Measurements from ENCODE around the gene YAP1.
A peak's percentile ranks its signal among the peaks of the same experiment; 100 is the strongest.

The YAP1 gene

GRCh38 chr11:102112509-102112821 is 2.2 kb downstream of the YAP1 start:
- peak overlapping the region; percentile 85 for H3K27ac ChIP-seq (ENCODE audit: extremely low read depth, low read depth, low read length)
- no peaks in the 10 kb centered on the region for H3K9me3 ChIP-seq (ENCODE audit: control insufficient read depth, insufficient read depth, low read depth, low read length)
- TF ChIP-seq ZNF623 (tag by site-specific recombination; IDR thresholded peaks at IDR 0.05): no peak
- no peak for TF ChIP-seq ZNF707 (tag by site-specific recombination; IDR thresholded peaks at IDR 0.05)
- TF ChIP-seq PRDM6 (tag by site-specific recombination; IDR thresholded peaks at IDR 0.05): peak; percentile 82
- CTCF ChIA-PET: no interaction called here
- peaks cover 15% of the 10 kb centered on the region for H3K4me1 ChIP-seq (ENCODE audit: control insufficient read depth, insufficient read depth, low read length)
- H3K4me3 ChIP-seq (ENCODE audit: low read depth, low read length): peak overlapping the region; percentile 97
- POLR2A ChIA-PET: no interaction called here
- H3K36me3 ChIP-seq (ENCODE audit: control insufficient read depth in 2 of 2, insufficient read depth in 1 of 2, low read length in 2 of 2): no peaks in the 10 kb centered on the region

GRCh38 chr11:102114032-102114431 is 3.8 kb downstream of the YAP1 start:
- Histone ChIP-seq H3K9me3 (ENCODE audit: control insufficient read depth, insufficient read depth, low read depth, low read length) (no peaks in the 10 kb centered on the region), H3K36me3 (ENCODE audit: control insufficient read depth in 2 of 2, insufficient read depth in 1 of 2, low read length in 2 of 2) (no peaks in the 10 kb centered on the region), H3K27ac (ENCODE audit: extremely low read depth, low read depth, low read length) (no peak overlapping the region), H3K4me1 (ENCODE audit: control insufficient read depth, insufficient read depth, low read length) (peaks cover 27% of the 10 kb centered on the region), H3K4me3 (ENCODE audit: low read depth, low read length) (no peak overlapping the region)
- POLR2A ChIA-PET: interaction anchor here (0.6 kb wide), 1 partner anchor 55 kb away, joined by 3 read pairs; no protein-coding TSS in a partner anchor
- 0 out of 2 replicates have a peak, but pooled peaks have one; percentile 23 for TF ChIP-seq ZIC2 (tag by site-specific recombination; IDR thresholded peaks at IDR 0.05)
- TF ChIP-seq GLIS1 (tag by site-specific recombination; IDR thresholded peaks at IDR 0.05): peak; percentile 36; the same call in 1 of the 2 replicates
- no peak for TF ChIP-seq ZNF626 (tag by site-specific recombination; IDR thresholded peaks at IDR 0.05)
- no peak for TF ChIP-seq ZSCAN16 (tag by site-specific recombination; IDR thresholded peaks at IDR 0.05)
- CTCF ChIA-PET: interaction anchor here (0.9 kb wide), 1 partner anchor 115 kb away, joined by 3 read pairs; no protein-coding TSS in a partner anchor

GRCh38 chr11:102115557-102115956 is 5.3 kb downstream of the YAP1 start:
- POLR2A ChIA-PET: no interaction called here
- CTCF ChIA-PET: interaction anchor here (1.1 kb wide), 1 partner anchor 497 kb away, joined by 4 read pairs; no protein-coding TSS in a partner anchor
- H3K4me1 ChIP-seq (ENCODE audit: control insufficient read depth, insufficient read depth, low read length): peaks cover 33% of the 10 kb centered on the region
- no peaks in the 10 kb centered on the region for H3K9me3 ChIP-seq (ENCODE audit: control insufficient read depth, insufficient read depth, low read depth, low read length)
- TF ChIP-seq WT1 (tag by site-specific recombination; IDR thresholded peaks at IDR 0.05) (0 out of 2 replicates have a peak, but pooled peaks have one; percentile 43), ZNF621 (tag by site-specific recombination; IDR thresholded peaks at IDR 0.05) (no peak), ZNF37A (tag by site-specific recombination; IDR thresholded peaks at IDR 0.05) (no peak), ZNF501 (tag by site-specific recombination; IDR thresholded peaks at IDR 0.05) (no peak), ZNF473 (tag by site-specific recombination; IDR thresholded peaks at IDR 0.05) (no peak), ZNF624 (tag by site-specific recombination; IDR thresholded peaks at IDR 0.05) (no peak), PRDM1 (tag by site-specific recombination; IDR thresholded peaks at IDR 0.05) (peak; percentile 48), ZNF623 (tag by site-specific recombination; IDR thresholded peaks at IDR 0.05) (no peak), ZNF600 (tag by site-specific recombination; IDR thresholded peaks at IDR 0.05) (0 out of 2 replicates have a peak, but pooled peaks have one; percentile 37), FEZF1 (tag by site-specific recombination; IDR thresholded peaks at IDR 0.05) (peak; percentile 58; the same call in 1 of the 2 replicates), EGR2 (tag by site-specific recombination; IDR thresholded peaks at IDR 0.05; ENCODE audit: low read depth) (no peak), PRDM6 (tag by site-specific recombination; IDR thresholded peaks at IDR 0.05) (peak; percentile 67), ZIC2 (tag by site-specific recombination; IDR thresholded peaks at IDR 0.05) (peak; percentile 69), SCRT2 (tag by site-specific recombination; IDR thresholded peaks at IDR 0.05) (no peak)
- TF ChIP-seq, protein P1, sequence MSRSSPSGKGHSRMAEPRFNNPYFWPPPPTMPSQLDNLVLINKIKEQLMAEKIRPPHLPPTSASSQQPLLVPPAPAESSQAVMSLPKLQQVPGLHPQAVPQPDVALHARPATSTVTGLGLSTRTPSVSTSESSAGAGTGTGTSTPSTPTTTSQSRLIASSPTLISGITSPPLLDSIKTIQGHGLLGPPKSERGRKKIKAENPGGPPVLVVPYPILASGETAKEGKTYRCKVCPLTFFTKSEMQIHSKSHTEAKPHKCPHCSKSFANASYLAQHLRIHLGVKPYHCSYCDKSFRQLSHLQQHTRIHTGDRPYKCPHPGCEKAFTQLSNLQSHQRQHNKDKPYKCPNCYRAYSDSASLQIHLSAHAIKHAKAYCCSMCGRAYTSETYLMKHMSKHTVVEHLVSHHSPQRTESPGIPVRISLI (tag by site-specific recombination; IDR thresholded peaks at IDR 0.05): peak; percentile 75
- no peak overlapping the region for H3K4me3 ChIP-seq (ENCODE audit: low read depth, low read length)
- no peaks in the 10 kb centered on the region for H3K36me3 ChIP-seq (ENCODE audit: control insufficient read depth in 2 of 2, insufficient read depth in 1 of 2, low read length in 2 of 2)
- peak overlapping the region; percentile 57 for H3K27ac ChIP-seq (ENCODE audit: extremely low read depth, low read depth, low read length)

Measured in HEK293 (cell line).